Neural progenitor cell (in vitro differentiated cells): ENCODE measurements around the gene MIPEP. TPM values are rescaled to one million over a fixed set of nuclear protein-coding genes. Genes with fewer than 3 reads are reported as not detected.

ENCODE experiments used
- DNase-seq: peaks from one replicate; pipeline ENCODE4 v3.0.0-alpha.2; 2016; ENCODE audit warnings: low spot score
- H2AFZ ChIP-seq: fragments of 200-600 bp; sonication (generic); replicated peaks from 2 replicates; pipeline ENCODE4 v1.6.1; 2016; ENCODE audit warnings: antibody characterized with exemption
- H3F3A ChIP-seq: fragments of 200-600 bp; sonication (generic); 2 replicates; pipeline ENCODE4 v1.6.1; 2016; ENCODE audit warnings: antibody characterized with exemption, low read depth
- H3K27ac ChIP-seq: fragments of 200-600 bp; sonication (generic); 2 replicates; pipeline ENCODE4 v1.5.1; 2016; ENCODE audit warnings: mild to moderate bottlenecking
- H3K27me3 ChIP-seq: fragments of 200-600 bp; sonication (generic); 2 replicates; pipeline ENCODE4 v1.6.1; 2016; ENCODE audit warnings: mild to moderate bottlenecking, moderate library complexity
- H3K36me3 ChIP-seq: fragments of 200-600 bp; sonication (generic); 2 replicates; pipeline ENCODE4 v1.5.1; 2016
- H3K4me1 ChIP-seq: fragments of 200-600 bp; sonication (generic); 2 replicates; pipeline ENCODE4 v1.6.1; 2016; ENCODE audit warnings: mixed run types
- H3K4me2 ChIP-seq: fragments of 200-600 bp; sonication (generic); 2 replicates; pipeline ENCODE4 v1.6.1; 2016
- H3K4me3 ChIP-seq: fragments of 200-600 bp; sonication (generic); 2 replicates; pipeline ENCODE4 v1.5.1; 2016
- H3K79me2 ChIP-seq: fragments of 200-600 bp; sonication (generic); 2 replicates; pipeline ENCODE4 v1.6.1; 2016; ENCODE audit warnings: low read depth
- H3K9ac ChIP-seq: fragments of 200-600 bp; sonication (generic); 2 replicates; pipeline ENCODE4 v1.6.1; 2016
- H3K9me3 ChIP-seq: fragments of 200-600 bp; sonication (generic); 2 replicates; pipeline ENCODE4 v1.5.1; 2016; ENCODE audit warnings: low read depth
- H4K20me1 ChIP-seq: fragments of 200-600 bp; sonication (generic); 2 replicates; pipeline ENCODE4 v1.6.1; 2016; ENCODE audit warnings: low read depth
- H3K27ac Mint-ChIP-seq: 3 replicates; pipeline ENCODE4 v1.8.0; 2021; ENCODE audit warnings: mixed read lengths
- H3K27me3 Mint-ChIP-seq: 2 replicates; pipeline ENCODE4 v1.8.0; 2022; ENCODE audit warnings: low read depth, mild to moderate bottlenecking, inconsistent platforms, moderate library complexity, mixed read lengths; ENCODE audit not compliant: insufficient read depth
- H3K36me3 Mint-ChIP-seq: 3 replicates; pipeline ENCODE4 v1.8.0; 2021; ENCODE audit warnings: mixed read lengths
- H3K4me1 Mint-ChIP-seq: 3 replicates; pipeline ENCODE4 v1.8.0; 2021; ENCODE audit warnings: mixed read lengths
- H3K4me3 Mint-ChIP-seq: 3 replicates; pipeline ENCODE4 v1.8.0; 2021; ENCODE audit warnings: mild to moderate bottlenecking, moderate library complexity, mixed read lengths
- H3K9me3 Mint-ChIP-seq: 3 replicates; pipeline ENCODE4 v1.8.0; 2020; ENCODE audit warnings: mixed read lengths
- CTCF ChIP-seq: fragments of 200-600 bp; sonication (generic); IDR thresholded peaks from 2 replicates; pipeline ENCODE4 v1.5.1; 2017; ENCODE audit warnings: antibody characterized with exemption, mild to moderate bottlenecking
- EZH2 ChIP-seq: fragments of 200-600 bp; sonication (generic); IDR thresholded peaks from 2 replicates; pipeline ENCODE4 v1.6.1; 2017; ENCODE audit warnings: antibody characterized with exemption, mild to moderate bottlenecking, moderate library complexity
- EZH2phosphoT487 ChIP-seq: fragments of 200-600 bp; sonication (generic); IDR thresholded peaks from 2 replicates; pipeline ENCODE4 v1.6.1; 2017; ENCODE audit warnings: antibody characterized with exemption
- total RNA-seq: library from RNA; depleted of rRNA; stranded (reverse); fragments of >200 nt; gene quantifications from 2 replicates; pipeline ENCODE4 v1.2.3, GENCODE V29; 2015; ENCODE audit warnings: low replicate concordance

MIPEP gene
- total RNA-seq, 1 donor from 2014 or later: 22.8 TPM

GRCh38 chr13:23789576-23790346, 99.4 kb downstream of the MIPEP start:
- Histone ChIP-seq H3K4me3 (no peak overlapping the region), H4K20me1 (no peaks in the 10 kb centered on the region), H3K36me3 (no peaks in the 10 kb centered on the region), H3K9me3 (no peaks in the 10 kb centered on the region), H3K4me1 (no peaks in the 10 kb centered on the region), H3K79me2 (no peaks in the 10 kb centered on the region), H3K27me3 (no peaks in the 10 kb centered on the region), H3K27ac (no peak overlapping the region), H3F3A (no peaks in the 10 kb centered on the region), H3K9ac (no peak overlapping the region), H2AFZ (no peak overlapping the region), H3K4me2 (no peak overlapping the region)
- no peaks in the 10 kb centered on the region for H3K36me3 Mint-ChIP-seq
- no peak overlapping the region for H3K27ac Mint-ChIP-seq
- DNase-seq: no peak
- H3K27me3 Mint-ChIP-seq: no peaks in the 10 kb centered on the region
- no peak for TF ChIP-seq EZH2phosphoT487
- no peak for TF ChIP-seq CTCF
- TF ChIP-seq EZH2: no peak
- H3K4me3 Mint-ChIP-seq: no peak overlapping the region
- H3K9me3 Mint-ChIP-seq: no peaks in the 10 kb centered on the region
- no peaks in the 10 kb centered on the region for H3K4me1 Mint-ChIP-seq

GRCh38 chr13:23788459-23788858, 100.7 kb downstream of the MIPEP start:
- Mint-ChIP-seq H3K27ac (no peak overlapping the region), H3K4me1 (no peaks in the 10 kb centered on the region), H3K9me3 (peaks cover 3% of the 10 kb centered on the region), H3K36me3 (peaks cover 2% of the 10 kb centered on the region), H3K4me3 (no peak overlapping the region), H3K27me3 (no peaks in the 10 kb centered on the region)
- TF ChIP-seq CTCF: no peak
- TF ChIP-seq EZH2: no peak
- TF ChIP-seq EZH2phosphoT487: no peak
- Histone ChIP-seq H3K4me3 (no peak overlapping the region), H3K36me3 (no peaks in the 10 kb centered on the region), H3K9ac (no peak overlapping the region), H3K79me2 (no peaks in the 10 kb centered on the region), H3K4me2 (no peak overlapping the region), H3F3A (no peaks in the 10 kb centered on the region), H3K27me3 (no peaks in the 10 kb centered on the region), H3K27ac (no peak overlapping the region), H3K4me1 (no peaks in the 10 kb centered on the region), H2AFZ (no peak overlapping the region), H4K20me1 (no peaks in the 10 kb centered on the region), H3K9me3 (no peaks in the 10 kb centered on the region)
- DNase-seq: no peak

GRCh38 chr13:23787464-23787863, 101.7 kb downstream of the MIPEP start:
- Histone ChIP-seq H3K9ac (no peak overlapping the region), H4K20me1 (no peaks in the 10 kb centered on the region), H3K27ac (no peak overlapping the region), H3K27me3 (no peaks in the 10 kb centered on the region), H3K36me3 (no peaks in the 10 kb centered on the region), H3F3A (no peaks in the 10 kb centered on the region), H3K4me1 (no peaks in the 10 kb centered on the region), H3K4me2 (no peak overlapping the region), H3K79me2 (no peaks in the 10 kb centered on the region), H2AFZ (no peak overlapping the region), H3K4me3 (no peak overlapping the region), H3K9me3 (no peaks in the 10 kb centered on the region)
- Mint-ChIP-seq H3K9me3 (peaks cover 3% of the 10 kb centered on the region), H3K27ac (no peak overlapping the region), H3K36me3 (peaks cover 2% of the 10 kb centered on the region), H3K4me3 (no peak overlapping the region), H3K27me3 (no peaks in the 10 kb centered on the region), H3K4me1 (no peaks in the 10 kb centered on the region)
- TF ChIP-seq EZH2: no peak
- no peak for DNase-seq

GRCh38 chr13:23786607-23787006, 102.6 kb downstream of the MIPEP start:
- H3K4me1 ChIP-seq: no peaks in the 10 kb centered on the region
- no peaks in the 10 kb centered on the region for H3K9me3 ChIP-seq
- DNase-seq: no peak
- Mint-ChIP-seq H3K4me1 (no peaks in the 10 kb centered on the region), H3K27ac (no peak overlapping the region), H3K9me3 (peaks cover 3% of the 10 kb centered on the region), H3K4me3 (no peak overlapping the region), H3K27me3 (no peaks in the 10 kb centered on the region), H3K36me3 (peaks cover 2% of the 10 kb centered on the region)
- no peak overlapping the region for H3K9ac ChIP-seq
- H3K27me3 ChIP-seq: no peaks in the 10 kb centered on the region
- H3F3A ChIP-seq: no peaks in the 10 kb centered on the region
- H3K79me2 ChIP-seq: no peaks in the 10 kb centered on the region
- no peaks in the 10 kb centered on the region for H4K20me1 ChIP-seq
- no peak overlapping the region for H3K27ac ChIP-seq
- no peak overlapping the region for H2AFZ ChIP-seq
- no peak overlapping the region for H3K4me2 ChIP-seq
- no peaks in the 10 kb centered on the region for H3K36me3 ChIP-seq
- no peak for TF ChIP-seq CTCF
- no peak for TF ChIP-seq EZH2phosphoT487
- TF ChIP-seq EZH2: no peak
- no peak overlapping the region for H3K4me3 ChIP-seq
